ENCODE measurements around the gene POLG2.

Gene POLG2

DNA sequence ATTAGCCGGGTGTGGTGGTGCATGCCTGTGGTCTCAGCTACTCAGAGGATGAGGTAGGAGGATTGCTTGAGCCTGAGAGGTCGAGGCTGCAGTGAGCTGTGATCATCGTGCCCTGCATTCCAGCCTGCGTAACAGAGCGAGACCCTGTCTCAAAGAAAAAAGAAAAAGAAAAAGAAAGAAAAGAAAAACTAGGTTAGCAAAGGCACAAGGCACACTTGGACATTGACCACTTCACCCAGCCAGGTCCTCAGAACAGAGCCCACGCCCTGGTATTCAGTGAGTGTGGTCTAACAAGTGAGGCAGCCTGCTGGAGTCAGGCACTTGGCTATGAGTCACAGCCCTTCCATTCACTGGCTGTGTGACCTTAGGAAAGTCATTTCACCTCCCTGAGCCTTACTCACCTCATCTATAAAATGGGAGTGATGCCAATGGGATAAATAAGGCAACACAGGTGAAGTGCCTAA, 37.5 kb downstream of the POLG2 start:
- CTCF ChIA-PET: interaction anchor here (1.0 to 1.2 kb wide), 2 partner anchors 33 to 39 kb away, joined by 3 read pairs; no protein-coding TSS in a partner anchor
- H3K4me3 ChIP-seq (ENCODE audit: low read depth, low read length): no peak overlapping the region
- POLR2A ChIA-PET: interaction anchor here (0.6 kb wide), 1 partner anchor 48 kb away, joined by 3 read pairs; the partner anchor contains the start of gene CEP95
- TF ChIP-seq, protein P1, sequence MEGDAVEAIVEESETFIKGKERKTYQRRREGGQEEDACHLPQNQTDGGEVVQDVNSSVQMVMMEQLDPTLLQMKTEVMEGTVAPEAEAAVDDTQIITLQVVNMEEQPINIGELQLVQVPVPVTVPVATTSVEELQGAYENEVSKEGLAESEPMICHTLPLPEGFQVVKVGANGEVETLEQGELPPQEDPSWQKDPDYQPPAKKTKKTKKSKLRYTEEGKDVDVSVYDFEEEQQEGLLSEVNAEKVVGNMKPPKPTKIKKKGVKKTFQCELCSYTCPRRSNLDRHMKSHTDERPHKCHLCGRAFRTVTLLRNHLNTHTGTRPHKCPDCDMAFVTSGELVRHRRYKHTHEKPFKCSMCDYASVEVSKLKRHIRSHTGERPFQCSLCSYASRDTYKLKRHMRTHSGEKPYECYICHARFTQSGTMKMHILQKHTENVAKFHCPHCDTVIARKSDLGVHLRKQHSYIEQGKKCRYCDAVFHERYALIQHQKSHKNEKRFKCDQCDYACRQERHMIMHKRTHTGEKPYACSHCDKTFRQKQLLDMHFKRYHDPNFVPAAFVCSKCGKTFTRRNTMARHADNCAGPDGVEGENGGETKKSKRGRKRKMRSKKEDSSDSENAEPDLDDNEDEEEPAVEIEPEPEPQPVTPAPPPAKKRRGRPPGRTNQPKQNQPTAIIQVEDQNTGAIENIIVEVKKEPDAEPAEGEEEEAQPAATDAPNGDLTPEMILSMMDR (IDR thresholded peaks at IDR 0.05; ENCODE audit: insufficient read depth, low read length, missing control alignments): no peak
- no peak for DNase-seq (ENCODE audit: low read depth, low spot score)

DNA sequence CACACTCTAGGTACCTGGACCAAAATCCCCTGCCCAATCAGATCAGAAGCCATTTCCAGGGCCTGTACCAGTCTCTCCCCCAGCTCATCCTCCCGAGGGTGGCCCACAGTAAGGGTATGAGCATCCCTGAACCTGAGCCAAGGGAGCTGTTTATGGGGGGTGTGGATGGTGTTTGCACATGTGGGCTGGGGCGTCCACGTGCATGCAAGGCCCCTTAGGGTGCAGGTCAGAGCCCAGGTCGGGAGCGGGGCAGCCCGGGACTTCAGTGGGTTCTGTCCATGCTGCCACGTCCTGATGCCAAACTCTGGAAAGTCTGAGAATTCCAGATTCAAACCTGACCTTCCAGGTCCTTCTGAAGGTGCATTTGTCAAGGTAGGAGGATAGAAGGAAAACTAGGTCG, 38.1 kb downstream of the POLG2 start:
- no peak overlapping the region for H3K4me3 ChIP-seq (ENCODE audit: low read depth, low read length)
- ChIA-PET POLR2A (interaction anchor here (0.6 kb wide), 1 partner anchor 48 kb away, joined by 3 read pairs; the partner anchor contains the start of gene CEP95), CTCF (interaction anchor here (1.0 kb wide), 1 partner anchor 38 kb away, joined by 3 read pairs; no protein-coding TSS in a partner anchor)
- TF ChIP-seq, protein P1 (IDR thresholded peaks at IDR 0.05; ENCODE audit: insufficient read depth, low read length, missing control alignments): no peak
- no peak for DNase-seq (ENCODE audit: low read depth, low spot score)

DNA sequence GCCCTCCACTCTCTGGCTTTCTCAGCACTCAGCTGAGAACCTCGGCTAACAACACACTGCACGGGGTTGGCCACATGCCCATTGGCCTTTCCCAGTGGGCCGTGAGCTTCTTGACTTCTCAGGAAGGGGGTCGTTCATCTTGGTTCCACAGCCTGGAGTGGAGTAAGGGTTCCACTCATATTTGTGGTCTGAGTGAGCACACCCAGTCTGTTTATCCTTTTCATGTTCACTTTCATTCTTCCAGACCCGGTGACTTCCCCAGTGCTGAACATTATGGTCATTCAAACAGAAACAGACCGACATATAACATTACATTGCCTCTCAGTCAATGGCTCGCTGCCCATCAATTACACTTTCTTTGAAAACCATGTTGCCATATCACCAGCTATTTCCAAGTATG, 39.7 kb downstream of the POLG2 start:
- H3K4me3 ChIP-seq (ENCODE audit: low read depth, low read length): no peak overlapping the region
- CTCF ChIA-PET: interaction anchor here (0.9 to 2.8 kb wide), 4 partner anchors 23 to 38 kb away, joined by 3 to 16 read pairs (median 3); no protein-coding TSS in a partner anchor
- DNase-seq (ENCODE audit: low read depth, low spot score): peak; percentile 12
- POLR2A ChIA-PET: interaction anchor here (1.1 kb wide), 1 partner anchor 14 kb away, joined by 3 read pairs; no protein-coding TSS in a partner anchor
- TF ChIP-seq, protein P1 (IDR thresholded peaks at IDR 0.05; ENCODE audit: insufficient read depth, low read length, missing control alignments): no peak

DNA sequence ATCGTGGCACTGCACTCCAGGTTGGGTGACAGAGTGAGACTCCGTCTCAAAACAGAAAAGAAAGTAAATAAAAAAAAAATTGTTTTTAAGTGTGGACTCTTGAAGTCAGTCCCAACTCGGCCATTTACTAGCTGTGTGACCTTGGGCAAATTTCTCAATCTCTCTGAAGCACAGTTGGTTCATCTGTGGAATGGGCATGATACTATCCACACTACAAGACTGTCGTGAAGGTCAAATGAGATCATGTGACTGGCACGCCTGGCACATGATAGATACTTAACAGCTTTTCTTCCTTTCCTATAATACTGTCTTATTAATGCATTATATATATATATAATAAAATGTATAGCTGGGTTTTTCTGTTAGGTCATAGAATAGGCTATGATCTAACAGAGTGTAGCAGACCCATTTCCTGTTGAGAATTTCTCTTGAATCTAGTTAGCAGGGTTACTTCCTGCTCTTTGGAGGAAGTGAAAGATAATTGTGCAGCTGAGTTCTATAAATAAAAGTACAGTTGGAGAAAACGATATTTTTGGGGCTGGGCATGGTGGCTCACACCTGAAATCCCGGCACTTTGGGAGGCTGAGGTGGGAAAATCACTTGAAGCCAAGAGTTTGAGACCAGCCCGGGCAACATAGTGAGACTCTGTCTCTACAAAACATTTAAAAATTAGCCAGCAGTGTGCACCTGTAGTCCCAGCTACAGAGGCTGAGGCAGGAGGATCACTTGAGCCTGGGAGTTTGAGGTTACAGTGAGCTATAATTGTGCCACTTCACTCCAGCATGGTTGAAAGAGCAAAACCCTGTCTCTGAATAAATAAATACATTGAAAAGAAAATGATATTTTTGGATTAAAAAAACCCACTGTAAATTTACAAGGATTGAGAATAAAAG, 40.6 kb downstream of the POLG2 start:
- DNase-seq (ENCODE audit: low read depth, low spot score): no peak
- CTCF ChIA-PET: interaction anchor here (0.8 to 2.8 kb wide), 6 partner anchors 24 to 136 kb away, joined by 3 to 16 read pairs (median 3); no protein-coding TSS in a partner anchor
- TF ChIP-seq, protein P1 (IDR thresholded peaks at IDR 0.05; ENCODE audit: insufficient read depth, low read length, missing control alignments): no peak
- no peak overlapping the region for H3K4me3 ChIP-seq (ENCODE audit: low read depth, low read length)
- POLR2A ChIA-PET: interaction anchor here (0.8 to 1.1 kb wide), 2 partner anchors 13 to 49 kb away, joined by 3 read pairs; partner anchors contain the start of gene DDX5

DNA sequence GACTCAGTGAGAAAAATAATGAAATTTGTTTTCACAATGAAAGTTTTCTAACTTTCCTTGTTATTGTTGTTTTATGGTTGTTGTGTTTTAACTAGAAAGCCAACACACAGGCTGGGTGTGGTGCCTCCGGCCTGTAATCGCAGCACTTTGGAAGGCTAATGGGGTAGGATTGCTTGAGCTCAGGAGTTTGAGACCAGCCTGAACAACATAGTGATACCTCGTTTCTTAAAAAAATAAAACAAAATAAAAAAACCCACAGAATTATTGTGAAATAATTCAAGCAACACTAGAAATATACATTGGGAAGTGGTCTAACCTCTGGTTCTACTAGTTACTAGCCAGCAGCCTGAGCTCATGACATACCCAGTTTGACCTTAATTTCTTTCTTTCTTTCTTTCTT, 47.3 kb downstream of the POLG2 start:
- no peak for DNase-seq (ENCODE audit: low read depth, low spot score)
- CTCF ChIA-PET: interaction anchor here (2.0 to 2.5 kb wide), 2 partner anchors 29 to 42 kb away, joined by 5 to 10 read pairs; no protein-coding TSS in a partner anchor
- POLR2A ChIA-PET: no interaction called here
- TF ChIP-seq, protein P1 (IDR thresholded peaks at IDR 0.05; ENCODE audit: insufficient read depth, low read length, missing control alignments): no peak
- H3K4me3 ChIP-seq (ENCODE audit: low read depth, low read length): no peak overlapping the region
